H9 (cell line): ENCODE results near the gene SLC6A8. TPM values are rescaled to one million over a fixed set of nuclear protein-coding genes. Genes with fewer than 3 reads are reported as not detected.
A peak's percentile ranks its signal among the peaks of the same experiment; 100 is the strongest.

ENCODE experiments used
- DNase-seq: peaks from one replicate; pipeline ENCODE4 v3.0.0-alpha.2; 2017
- H2AFZ ChIP-seq: one replicate; pipeline ENCODE4 v1.6.1; 2013; ENCODE audit warnings: mild to moderate bottlenecking, low read length, control low read depth, moderate library complexity
- H2AK5ac ChIP-seq: 2 replicates; pipeline ENCODE4 v1.6.1; 2013; ENCODE audit warnings: low read length, control low read depth, mixed read lengths; ENCODE audit not compliant: insufficient read length
- H2BK120ac ChIP-seq: one replicate; pipeline ENCODE4 v1.6.1; 2013; ENCODE audit warnings: low read depth, mild to moderate bottlenecking, low read length, control low read depth, inconsistent platforms; ENCODE audit not compliant: poor library complexity, severe bottlenecking
- H2BK12ac ChIP-seq: 2 replicates; pipeline ENCODE4 v1.6.1; 2013; ENCODE audit warnings: low read length, control low read depth, mixed read lengths, low read depth; ENCODE audit not compliant: insufficient read length
- H2BK15ac ChIP-seq: 2 replicates; pipeline ENCODE4 v1.6.1; 2013; ENCODE audit warnings: low read depth, low read length, control low read depth
- H2BK20ac ChIP-seq: one replicate; pipeline ENCODE4 v1.6.1; 2013; ENCODE audit warnings: low read depth, mild to moderate bottlenecking, low read length, control low read depth, inconsistent platforms; ENCODE audit not compliant: poor library complexity, severe bottlenecking
- H2BK5ac ChIP-seq: 2 replicates; pipeline ENCODE4 v1.6.1; 2013; ENCODE audit warnings: low read length, control low read depth, mixed read lengths; ENCODE audit not compliant: insufficient read length
- H3K14ac ChIP-seq: 2 replicates; pipeline ENCODE4 v1.6.1; 2013; ENCODE audit warnings: low read length, control low read depth; ENCODE audit not compliant: insufficient read depth
- H3K18ac ChIP-seq: 2 replicates; pipeline ENCODE4 v1.6.1; 2013; ENCODE audit warnings: low read depth, mild to moderate bottlenecking, mixed read lengths, low read length, control low read depth; ENCODE audit not compliant: insufficient read length
- H3K23ac ChIP-seq: 2 replicates; pipeline ENCODE4 v1.6.1; 2013; ENCODE audit warnings: low read length, control low read depth, mixed read lengths, low read depth; ENCODE audit not compliant: insufficient read length
- H3K23me2 ChIP-seq: 2 replicates; pipeline ENCODE4 v1.6.1; 2013; ENCODE audit warnings: low read depth, mild to moderate bottlenecking, mixed read lengths, low read length, control low read depth; ENCODE audit not compliant: insufficient read length, poor library complexity, severe bottlenecking
- H3K27ac ChIP-seq: 2 replicates; pipeline ENCODE4 v1.5.1; 2013; ENCODE audit warnings: low read length, control low read depth, mixed read lengths, low read depth; ENCODE audit not compliant: insufficient read length
- H3K27me3 ChIP-seq: 2 replicates; pipeline ENCODE4 v1.6.1; 2013; ENCODE audit warnings: low read length, control low read depth, inconsistent platforms; ENCODE audit not compliant: insufficient read depth
- H3K4ac ChIP-seq: 2 replicates; pipeline ENCODE4 v1.6.1; 2013; ENCODE audit warnings: low read depth, mild to moderate bottlenecking, control low read depth, inconsistent platforms, low read length, moderate library complexity
- H3K4me1 ChIP-seq: 2 replicates; pipeline ENCODE4 v1.6.1; 2013; ENCODE audit warnings: low read length, control low read depth, inconsistent platforms; ENCODE audit not compliant: insufficient read depth
- H3K4me2 ChIP-seq: 2 replicates; pipeline ENCODE4 v1.6.1; 2013; ENCODE audit warnings: low read length, control low read depth, mixed read lengths; ENCODE audit not compliant: insufficient read length, insufficient read depth
- H3K56ac ChIP-seq: 2 replicates; pipeline ENCODE4 v1.6.1; 2013; ENCODE audit warnings: low read depth, mild to moderate bottlenecking, mixed read lengths, low read length, control low read depth; ENCODE audit not compliant: insufficient read length
- H3K79me1 ChIP-seq: 2 replicates; pipeline ENCODE4 v1.6.1; 2013; ENCODE audit warnings: low read depth, mild to moderate bottlenecking, moderate library complexity, low read length, control low read depth, inconsistent platforms; ENCODE audit not compliant: insufficient read depth, poor library complexity, severe bottlenecking
- H3K79me2 ChIP-seq: 2 replicates; pipeline ENCODE4 v1.6.1; 2013; ENCODE audit warnings: low read length, control low read depth, inconsistent platforms; ENCODE audit not compliant: insufficient read depth
- H3K9ac ChIP-seq: 2 replicates; pipeline ENCODE4 v1.6.1; 2013; ENCODE audit warnings: low read length, control low read depth, mixed read lengths; ENCODE audit not compliant: insufficient read length; ENCODE audit errors: extremely low read depth
- H3K9me3 ChIP-seq: one replicate; pipeline ENCODE4 v1.6.1; 2013; ENCODE audit warnings: low read depth, low read length, inconsistent platforms; ENCODE audit not compliant: control insufficient read depth
- H3T11ph ChIP-seq: one replicate; pipeline ENCODE4 v1.6.1; 2013; ENCODE audit warnings: mild to moderate bottlenecking, low read length, control low read depth, inconsistent platforms
- H4K20me1 ChIP-seq: one replicate; pipeline ENCODE4 v1.6.1; 2013; ENCODE audit not compliant: control insufficient read depth, insufficient read length, insufficient read depth
- H4K5ac ChIP-seq: 2 replicates; pipeline ENCODE4 v1.6.1; 2013; ENCODE audit warnings: low read depth, mild to moderate bottlenecking, mixed read lengths, low read length, control low read depth; ENCODE audit not compliant: insufficient read length
- H4K8ac ChIP-seq: replicated peaks from 2 replicates; pipeline ENCODE4 v1.6.1; 2013; ENCODE audit warnings: low read length, control low read depth, mixed read lengths, low read depth; ENCODE audit not compliant: insufficient read length
- H4K91ac ChIP-seq: 2 replicates; pipeline ENCODE4 v1.6.1; 2013; ENCODE audit warnings: low read depth, mild to moderate bottlenecking, moderate library complexity, mixed read lengths, low read length, control low read depth; ENCODE audit not compliant: insufficient read length
- H3K27ac Mint-ChIP-seq, 3 experiments: 2 replicates in 2 of 3; 3 replicates in 1 of 3; pipeline ENCODE4 v1.8.0; 2020 to 2021; ENCODE audit warnings: mixed read lengths in 3 of 3, mild to moderate bottlenecking in 1 of 3, moderate library complexity in 1 of 3
- H3K27me3 Mint-ChIP-seq: 2 replicates; pipeline ENCODE4 v1.8.0; 2021; ENCODE audit warnings: low read depth, mild to moderate bottlenecking, moderate library complexity, mixed read lengths
- H3K36me3 Mint-ChIP-seq, 3 experiments: 2 replicates in 2 of 3; 3 replicates in 1 of 3; pipeline ENCODE4 v1.8.0; 2020 to 2021; ENCODE audit warnings: low read depth in 3 of 3, mixed read lengths in 3 of 3; ENCODE audit not compliant: insufficient read depth in 1 of 3
- H3K4me1 Mint-ChIP-seq, 2 experiments: 2 replicates each; pipeline ENCODE4 v1.8.0; 2020; ENCODE audit warnings: mixed read lengths in 2 of 2
- H3K4me3 Mint-ChIP-seq, 2 experiments: 2 replicates in 1 of 2; 3 replicates in 1 of 2; pipeline ENCODE4 v1.8.0; 2020 to 2021; ENCODE audit warnings: mild to moderate bottlenecking in 2 of 2, mixed read lengths in 2 of 2, moderate library complexity in 1 of 2
- H3K9me3 Mint-ChIP-seq, 2 experiments: 2 replicates in 1 of 2; 3 replicates in 1 of 2; pipeline ENCODE4 v1.8.0; 2020; ENCODE audit warnings: mild to moderate bottlenecking in 2 of 2, mixed read lengths in 2 of 2, moderate library complexity in 1 of 2
- WGBS: extraction: QIAGEN DNeasy Blood & Tissue Kit; methylation state at CpG from one replicate; pipeline ENCODE4 v1.1.7; 2013; ENCODE audit warnings: missing lambda C conversion rate, low lambda C conversion rate, mixed read lengths; ENCODE audit not compliant: insufficient read length; ENCODE audit errors: extremely low coverage; 5-methylcytosine and 5-hydroxymethylcytosine counted together
- total RNA-seq: library from RNA; stranded (reverse); gene quantifications from 2 replicates; pipeline ENCODE4 v1.2.1, GENCODE V29; 2021
- TF ChIP-seq, protein P1 (sequence below): fragments of 200-600 bp; sonication (generic); conservative IDR thresholded peaks from 3 replicates; pipeline ENCODE4 v1.8.0; 2021; ENCODE audit warnings: antibody characterized with exemption, mild to moderate bottlenecking

Gene SLC6A8
- total RNA-seq, 1 experiment from 2014 or later: 229 TPM

DNA sequence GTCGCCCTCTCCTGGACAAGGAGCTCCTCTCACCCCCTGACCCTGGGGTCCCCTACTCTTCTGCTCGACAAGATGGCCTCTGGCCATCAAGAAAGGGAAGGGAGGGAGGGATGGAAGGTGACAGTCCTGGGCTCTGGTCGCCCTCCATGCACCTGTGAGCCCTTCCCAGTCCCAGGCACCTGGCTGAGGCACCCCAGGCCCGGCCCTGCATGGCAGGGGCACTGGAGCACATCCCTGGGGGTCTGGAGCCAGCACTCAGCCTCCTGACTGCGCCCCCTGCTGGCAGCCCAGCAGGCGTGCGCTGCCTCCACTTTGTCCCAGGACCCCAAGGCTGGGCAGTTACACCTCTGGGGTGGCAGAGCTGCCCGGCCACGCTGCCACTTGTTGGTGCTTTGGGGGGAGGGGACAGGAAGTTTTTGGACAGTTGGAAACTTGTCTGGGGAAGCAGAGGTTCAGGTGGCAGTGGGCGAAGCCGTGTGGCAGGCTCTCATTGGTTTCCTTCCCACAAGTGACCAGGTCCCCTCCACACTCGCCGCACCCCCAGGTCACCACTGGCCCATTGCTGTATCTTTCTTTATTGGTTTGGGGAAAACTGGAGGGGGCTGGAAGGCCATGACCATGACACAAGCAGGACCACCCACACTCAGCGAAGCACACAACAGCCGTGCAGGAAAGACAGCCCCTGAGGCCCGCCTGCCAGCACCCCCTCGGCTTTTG lies 18.4 kb upstream of the SLC6A8 start:
- peak; percentile 61 for DNase-seq
- TF ChIP-seq, protein P1, sequence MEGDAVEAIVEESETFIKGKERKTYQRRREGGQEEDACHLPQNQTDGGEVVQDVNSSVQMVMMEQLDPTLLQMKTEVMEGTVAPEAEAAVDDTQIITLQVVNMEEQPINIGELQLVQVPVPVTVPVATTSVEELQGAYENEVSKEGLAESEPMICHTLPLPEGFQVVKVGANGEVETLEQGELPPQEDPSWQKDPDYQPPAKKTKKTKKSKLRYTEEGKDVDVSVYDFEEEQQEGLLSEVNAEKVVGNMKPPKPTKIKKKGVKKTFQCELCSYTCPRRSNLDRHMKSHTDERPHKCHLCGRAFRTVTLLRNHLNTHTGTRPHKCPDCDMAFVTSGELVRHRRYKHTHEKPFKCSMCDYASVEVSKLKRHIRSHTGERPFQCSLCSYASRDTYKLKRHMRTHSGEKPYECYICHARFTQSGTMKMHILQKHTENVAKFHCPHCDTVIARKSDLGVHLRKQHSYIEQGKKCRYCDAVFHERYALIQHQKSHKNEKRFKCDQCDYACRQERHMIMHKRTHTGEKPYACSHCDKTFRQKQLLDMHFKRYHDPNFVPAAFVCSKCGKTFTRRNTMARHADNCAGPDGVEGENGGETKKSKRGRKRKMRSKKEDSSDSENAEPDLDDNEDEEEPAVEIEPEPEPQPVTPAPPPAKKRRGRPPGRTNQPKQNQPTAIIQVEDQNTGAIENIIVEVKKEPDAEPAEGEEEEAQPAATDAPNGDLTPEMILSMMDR: peak; percentile 91
- no peaks in the 10 kb centered on the region for H4K20me1 ChIP-seq
- no peak overlapping the region for H3K18ac ChIP-seq
- no peaks in the 10 kb centered on the region for H3K4me1 ChIP-seq
- H2BK120ac ChIP-seq: no peak overlapping the region
- H3K27me3 Mint-ChIP-seq: peaks cover 41% of the 10 kb centered on the region
- H3T11ph ChIP-seq: no peak overlapping the region
- no peak overlapping the region for H2AFZ ChIP-seq
- no peak overlapping the region for H2BK5ac ChIP-seq
- H3K4me3 Mint-ChIP-seq: no peak overlapping the region
- peaks cover 2 to 17% (median 10%) of the 10 kb centered on the region in 3 experiments; a peak in 6 of 7 replicates for H3K36me3 Mint-ChIP-seq
- no peak overlapping the region for H3K27ac ChIP-seq
- peaks cover 8 to 19% of the 10 kb centered on the region in 2 experiments for H3K4me1 Mint-ChIP-seq
- H3K9me3 Mint-ChIP-seq: peaks cover 68 to 82% of the 10 kb centered on the region in 2 experiments
- no peak overlapping the region for H3K14ac ChIP-seq
- H4K8ac ChIP-seq: no peak overlapping the region
- no peak overlapping the region for H3K4me2 ChIP-seq
- peaks cover 15% of the 10 kb centered on the region for H3K9me3 ChIP-seq
- H2BK20ac ChIP-seq: no peak overlapping the region
- no CpG with 5 or more reads among the region's 17 CpGs for WGBS
- no peak overlapping the region for H2BK15ac ChIP-seq
- H3K9ac ChIP-seq: no peak overlapping the region
- H4K91ac ChIP-seq: no peak overlapping the region
- no peak overlapping the region for H4K5ac ChIP-seq
- no peaks in the 10 kb centered on the region for H3K79me2 ChIP-seq
- H2BK12ac ChIP-seq: no peak overlapping the region
- H3K27me3 ChIP-seq: no peaks in the 10 kb centered on the region; the same call in 1 of the 2 replicates
- H3K4ac ChIP-seq: no peak overlapping the region
- H3K23me2 ChIP-seq: no peaks in the 10 kb centered on the region
- no peak overlapping the region for H3K27ac Mint-ChIP-seq
- H3K23ac ChIP-seq: no peak overlapping the region
- no peak overlapping the region for H3K56ac ChIP-seq
- H3K79me1 ChIP-seq: no peaks in the 10 kb centered on the region
- no peak overlapping the region for H2AK5ac ChIP-seq
